ENCODE measurements around the gene SLC43A2. TPM values are rescaled to one million over a fixed set of nuclear protein-coding genes. Genes with fewer than 3 reads are reported as not detected.

Gene SLC43A2
- total and polyA plus RNA-seq, 2 of the 13 experiments (the other 11 are each of a cell fraction or from before 2014, with no cell fraction given) = 7.3 to 20.0 TPM

- TF ChIP-seq ZNF275 (CRISPR knock-in tag; IDR thresholded peaks at IDR 0.05; ENCODE audit: borderline replicate concordance) (no peak), ZNF607 (CRISPR knock-in tag; IDR thresholded peaks at IDR 0.05; ENCODE audit: borderline replicate concordance) (no peak), THAP8 (CRISPR knock-in tag; IDR thresholded peaks at IDR 0.05; ENCODE audit: borderline replicate concordance) (no peak), ETV5 (CRISPR knock-in tag; IDR thresholded peaks at IDR 0.05; ENCODE audit: borderline replicate concordance) (peak; percentile 87), IRF1 (CRISPR knock-in tag; IDR thresholded peaks at IDR 0.05; ENCODE audit: low read depth) (no peak), TAF1 (CRISPR knock-in tag; IDR thresholded peaks at IDR 0.05) (peak; percentile 34; the same call in 1 of the 2 replicates), ZNF552 (CRISPR knock-in tag; IDR thresholded peaks at IDR 0.05; ENCODE audit: borderline replicate concordance) (no peak), DMAP1 (CRISPR knock-in tag; IDR thresholded peaks at IDR 0.05) (0 out of 2 replicates have a peak, but pooled peaks have one; percentile 7), CSRNP2 (CRISPR knock-in tag; conservative IDR thresholded peaks at IDR 0.05; ENCODE audit: low read depth) (no peak), ZNF484 (CRISPR knock-in tag; IDR thresholded peaks at IDR 0.05; ENCODE audit: borderline replicate concordance, low read depth) (no peak), HMG20B (CRISPR knock-in tag; conservative IDR thresholded peaks at IDR 0.05) (peak; percentile 94), SP2 (CRISPR knock-in tag; IDR thresholded peaks at IDR 0.05) (no peak), ZNF235 (CRISPR knock-in tag; IDR thresholded peaks at IDR 0.05; ENCODE audit: borderline replicate concordance) (no peak), ZNF546 (CRISPR knock-in tag; conservative IDR thresholded peaks at IDR 0.05) (0 out of 2 replicates have a peak, but pooled peaks have one; percentile 8), CAMTA2 (CRISPR knock-in tag; IDR thresholded peaks at IDR 0.05; ENCODE audit: borderline replicate concordance) (no peak), MYNN (CRISPR knock-in tag; IDR thresholded peaks at IDR 0.05; ENCODE audit: low read depth) (no peak), FIP1L1 (IDR thresholded peaks at IDR 0.05; ENCODE audit: borderline replicate concordance, insufficient read depth, low read depth, low read length) (no peak), ZNF274 (CRISPR knock-in tag; IDR thresholded peaks at IDR 0.05) (no peak), DBP (CRISPR knock-in tag; IDR thresholded peaks at IDR 0.05; ENCODE audit: not compliant biosample characterization) (peak; percentile 37), EED (CRISPR knock-in tag; IDR thresholded peaks at IDR 0.05) (no peak), ELF4 (CRISPR knock-in tag; IDR thresholded peaks at IDR 0.05; ENCODE audit: borderline replicate concordance) (no peak), MXD4 (CRISPR knock-in tag; IDR thresholded peaks at IDR 0.05) (no peak), ZNF75D (CRISPR knock-in tag; IDR thresholded peaks at IDR 0.05; ENCODE audit: borderline replicate concordance) (no peak), DRAP1 (CRISPR knock-in tag; IDR thresholded peaks at IDR 0.05) (peak; percentile 70), EZH2 (conservative IDR thresholded peaks at IDR 0.05; ENCODE audit: low read depth, low read length) (no peak)
Observed at GRCh38 chr17:1628856-1629503, 346 bp upstream of the SLC43A2 start (continued).

All from HepG2 (cell line).